Measurements from ENCODE around the gene TGM1.
"Not testable (repeated sequence)": the region's sequence is repeated elsewhere in the genome, so short reads cannot be mapped to it uniquely, and the experiment has no call there.

TGM1 gene

GRCh38 chr14:24254630-24255392, 8.2 kb downstream of the TGM1 start:
- no peaks in the 10 kb centered on the region for H3K27me3 ChIP-seq (ENCODE audit: control insufficient read depth in 1 of 2, insufficient read depth in 2 of 2, low read length in 2 of 2)
- H3K36me3 ChIP-seq (ENCODE audit: control insufficient read depth in 1 of 2, insufficient read depth in 2 of 2, low read length in 2 of 2), result peaks cover 0 to 10% of the 10 kb centered on the region in 2 donors
- H3K4me3 ChIP-seq (ENCODE audit: low read depth in 1 of 2, low read length in 2 of 2), result no peak overlapping the region
- no peak overlapping the region for H3K9ac ChIP-seq (ENCODE audit: low read depth in 1 of 2, low read length in 2 of 2)
- no peaks in the 10 kb centered on the region for H3K9me3 ChIP-seq (ENCODE audit: control insufficient read depth in 1 of 2, low read length in 2 of 2)
- H3K4me1 ChIP-seq (ENCODE audit: control insufficient read depth in 1 of 2, insufficient read depth in 2 of 2, low read length in 2 of 2), result no peaks in the 10 kb centered on the region
- no peak overlapping the region for H3K27ac ChIP-seq (ENCODE audit: low read depth, low read length)

- Histone ChIP-seq H3K4me3 (ENCODE audit: low read depth in 1 of 2, low read length in 2 of 2) (no peak overlapping the region), H3K27ac (ENCODE audit: low read depth, low read length) (no peak overlapping the region), H3K9ac (ENCODE audit: low read depth in 1 of 2, low read length in 2 of 2) (no peak overlapping the region), H3K27me3 (ENCODE audit: control insufficient read depth in 1 of 2, insufficient read depth in 2 of 2, low read length in 2 of 2) (no peaks in the 10 kb centered on the region), H3K36me3 (ENCODE audit: control insufficient read depth in 1 of 2, insufficient read depth in 2 of 2, low read length in 2 of 2) (peaks cover 0 to 10% of the 10 kb centered on the region in 2 donors), H3K4me1 (ENCODE audit: control insufficient read depth in 1 of 2, insufficient read depth in 2 of 2, low read length in 2 of 2) (no peaks in the 10 kb centered on the region), H3K9me3 (ENCODE audit: control insufficient read depth in 1 of 2, low read length in 2 of 2) (no peaks in the 10 kb centered on the region)
Observed at GRCh38 chr14:24253936-24254335, 9.0 kb downstream of the TGM1 start.

- Histone ChIP-seq H3K36me3 (ENCODE audit: control insufficient read depth in 1 of 2, insufficient read depth in 2 of 2, low read length in 2 of 2) (peaks cover 0 to 10% of the 10 kb centered on the region in 2 donors), H3K27ac (ENCODE audit: low read depth, low read length) (no peak overlapping the region), H3K27me3 (ENCODE audit: control insufficient read depth in 1 of 2, insufficient read depth in 2 of 2, low read length in 2 of 2) (no peaks in the 10 kb centered on the region), H3K9ac (ENCODE audit: low read depth in 1 of 2, low read length in 2 of 2) (no peak overlapping the region), H3K4me1 (ENCODE audit: control insufficient read depth in 1 of 2, insufficient read depth in 2 of 2, low read length in 2 of 2) (no peaks in the 10 kb centered on the region), H3K4me3 (ENCODE audit: low read depth in 1 of 2, low read length in 2 of 2) (no peak overlapping the region), H3K9me3 (ENCODE audit: control insufficient read depth in 1 of 2, low read length in 2 of 2) (no peaks in the 10 kb centered on the region)
Observed at GRCh38 chr14:24252289-24253124, 10.5 kb downstream of the TGM1 start.

- H3K4me3 ChIP-seq (ENCODE audit: low read depth in 1 of 2, low read length in 2 of 2), result no peak overlapping the region
- no peaks in the 10 kb centered on the region for H3K9me3 ChIP-seq (ENCODE audit: control insufficient read depth in 1 of 2, low read length in 2 of 2)
- H3K9ac ChIP-seq (ENCODE audit: low read depth in 1 of 2, low read length in 2 of 2), result no peak overlapping the region
- peaks cover 0 to 2% of the 10 kb centered on the region in 2 donors for H3K4me1 ChIP-seq (ENCODE audit: control insufficient read depth in 1 of 2, insufficient read depth in 2 of 2, low read length in 2 of 2)
- no peaks in the 10 kb centered on the region for H3K27me3 ChIP-seq (ENCODE audit: control insufficient read depth in 1 of 2, insufficient read depth in 2 of 2, low read length in 2 of 2)
- H3K27ac ChIP-seq (ENCODE audit: low read depth, low read length), result no peak overlapping the region
- H3K36me3 ChIP-seq (ENCODE audit: control insufficient read depth in 1 of 2, insufficient read depth in 2 of 2, low read length in 2 of 2), result peaks cover 0 to 10% of the 10 kb centered on the region in 2 donors
Observed at GRCh38 chr14:24251880-24252288, 11.1 kb downstream of the TGM1 start.

- Histone ChIP-seq H3K9ac (ENCODE audit: low read depth in 1 of 2, low read length in 2 of 2) (no peak overlapping the region), H3K4me3 (ENCODE audit: low read depth in 1 of 2, low read length in 2 of 2) (no peak overlapping the region), H3K4me1 (ENCODE audit: control insufficient read depth in 1 of 2, insufficient read depth in 2 of 2, low read length in 2 of 2) (peaks cover 0 to 6% of the 10 kb centered on the region in 2 donors), H3K27ac (ENCODE audit: low read depth, low read length) (no peak overlapping the region), H3K9me3 (ENCODE audit: control insufficient read depth in 1 of 2, low read length in 2 of 2) (no peaks in the 10 kb centered on the region), H3K36me3 (ENCODE audit: control insufficient read depth in 1 of 2, insufficient read depth in 2 of 2, low read length in 2 of 2) (peaks cover 0 to 10% of the 10 kb centered on the region in 2 donors), H3K27me3 (ENCODE audit: control insufficient read depth in 1 of 2, insufficient read depth in 2 of 2, low read length in 2 of 2) (no peaks in the 10 kb centered on the region)
Observed at GRCh38 chr14:24250354-24250753, 12.6 kb downstream of the TGM1 start.

DNA sequence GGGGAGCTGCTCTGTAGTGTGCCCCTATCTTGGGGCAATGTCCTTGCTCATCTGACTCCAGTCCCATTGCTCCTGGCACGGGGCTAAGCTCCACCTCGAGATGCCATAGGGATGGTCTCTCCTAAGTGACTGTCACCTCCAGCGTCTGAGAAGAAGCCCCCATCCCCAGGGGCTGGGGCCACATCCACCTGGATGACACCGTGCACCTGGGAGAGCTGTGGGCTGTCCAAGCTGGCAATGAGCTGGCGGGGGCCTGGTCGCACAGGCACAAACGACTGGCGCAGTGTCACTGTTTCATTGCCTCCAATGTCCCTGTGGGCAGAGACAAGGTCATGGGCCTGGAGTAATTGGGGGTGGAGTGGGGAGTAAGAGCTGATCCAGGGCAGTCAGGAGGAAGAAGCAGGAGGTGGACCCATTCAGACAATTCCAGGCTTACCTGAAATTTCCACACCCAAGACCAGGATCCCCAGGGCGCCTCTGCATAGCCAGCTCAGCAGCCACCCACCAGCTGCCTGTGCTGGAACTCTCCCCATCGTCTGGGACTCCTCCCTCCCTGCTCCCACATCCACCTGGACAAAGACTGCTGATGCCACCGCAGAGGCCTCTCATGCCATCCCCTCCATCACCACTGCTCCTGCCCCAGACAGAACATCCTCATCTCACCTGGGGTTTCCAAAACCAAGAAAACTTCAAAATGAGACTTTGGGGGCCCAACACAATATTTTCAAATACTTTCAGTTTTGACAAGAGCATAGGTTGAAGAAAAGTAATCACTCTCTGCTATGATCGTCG, 13.6 kb downstream of the TGM1 start:
- H3K27me3 ChIP-seq (ENCODE audit: control insufficient read depth in 1 of 2, insufficient read depth in 2 of 2, low read length in 2 of 2), result no peaks in the 10 kb centered on the region
- no peaks in the 10 kb centered on the region for H3K9me3 ChIP-seq (ENCODE audit: control insufficient read depth in 1 of 2, low read length in 2 of 2)
- H3K27ac ChIP-seq (ENCODE audit: low read depth, low read length), result no peak overlapping the region
- no peak overlapping the region for H3K4me3 ChIP-seq (ENCODE audit: low read depth in 1 of 2, low read length in 2 of 2)
- no peak overlapping the region for H3K9ac ChIP-seq (ENCODE audit: low read depth in 1 of 2, low read length in 2 of 2)
- peaks cover 0 to under 1% of the 10 kb centered on the region in 2 donors for H3K36me3 ChIP-seq (ENCODE audit: control insufficient read depth in 1 of 2, insufficient read depth in 2 of 2, low read length in 2 of 2)
- peaks cover 0 to 6% of the 10 kb centered on the region in 2 donors for H3K4me1 ChIP-seq (ENCODE audit: control insufficient read depth in 1 of 2, insufficient read depth in 2 of 2, low read length in 2 of 2)

DNA sequence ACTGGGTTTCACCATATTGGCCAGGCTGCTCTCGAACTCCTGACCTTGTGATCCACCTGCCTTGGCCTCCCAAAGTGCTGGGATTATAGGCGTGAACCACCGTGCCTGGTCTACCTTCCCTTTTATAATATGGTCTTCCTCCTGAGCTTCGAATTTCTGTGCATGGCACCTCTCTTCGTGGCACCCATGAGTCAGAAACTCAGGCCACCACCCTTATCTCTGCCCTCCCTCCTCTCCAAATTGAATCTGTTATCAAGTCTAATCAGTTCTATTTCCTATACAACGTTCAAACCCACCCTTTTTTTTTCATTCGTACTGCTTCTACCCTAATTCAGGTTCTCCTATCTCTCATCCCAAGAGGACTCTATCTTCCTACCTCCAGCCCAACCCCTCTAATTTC, 15.6 kb downstream of the TGM1 start:
- H3K4me1 ChIP-seq (ENCODE audit: control insufficient read depth in 1 of 2, insufficient read depth in 2 of 2, low read length in 2 of 2), result peaks cover 6 to 15% of the 10 kb centered on the region in 2 donors
- H3K4me3 ChIP-seq (ENCODE audit: low read depth in 1 of 2, low read length in 2 of 2), result no peak overlapping the region
- no peaks in the 10 kb centered on the region for H3K9me3 ChIP-seq (ENCODE audit: control insufficient read depth in 1 of 2, low read length in 2 of 2)
- no peaks in the 10 kb centered on the region for H3K36me3 ChIP-seq (ENCODE audit: control insufficient read depth in 1 of 2, insufficient read depth in 2 of 2, low read length in 2 of 2)
- no peak overlapping the region for H3K27ac ChIP-seq (ENCODE audit: low read depth, low read length)
- H3K9ac ChIP-seq (ENCODE audit: low read depth in 1 of 2, low read length in 2 of 2), result no peak overlapping the region
- no peaks in the 10 kb centered on the region for H3K27me3 ChIP-seq (ENCODE audit: control insufficient read depth in 1 of 2, insufficient read depth in 2 of 2, low read length in 2 of 2)

DNA sequence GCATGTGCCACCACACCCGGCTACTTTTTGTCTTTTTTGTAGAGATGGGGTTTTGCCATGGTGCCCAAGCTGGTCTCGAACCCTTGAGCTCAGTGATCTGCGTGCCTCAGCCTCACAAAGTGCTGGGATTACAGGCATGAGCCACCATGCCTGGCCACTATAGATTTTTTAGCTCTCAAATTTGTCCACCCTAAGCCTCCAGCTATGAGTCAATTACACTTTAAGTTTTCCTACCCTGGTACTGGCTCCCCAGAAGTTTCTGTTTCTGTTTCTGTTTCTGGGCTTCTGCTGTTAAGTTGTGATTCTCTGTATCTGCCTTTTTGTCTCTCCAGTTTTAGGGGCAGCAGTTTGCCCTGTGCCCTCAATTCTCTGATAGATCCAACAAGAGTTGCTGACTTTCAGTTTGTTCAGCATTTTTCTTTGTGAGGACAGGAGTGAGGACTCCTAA, 16.2 kb downstream of the TGM1 start:
- H3K27ac ChIP-seq (ENCODE audit: low read depth, low read length), result no peak overlapping the region
- no peak overlapping the region for H3K4me3 ChIP-seq (ENCODE audit: low read depth in 1 of 2, low read length in 2 of 2)
- peak overlapping the region in 1 of 2 donors; percentile 4 for H3K9ac ChIP-seq (ENCODE audit: low read depth in 1 of 2, low read length in 2 of 2)

GRCh38 chr14:24245350-24245749, 17.6 kb downstream of the TGM1 start:
- not testable (repeated sequence) for H3K36me3 ChIP-seq (ENCODE audit: control insufficient read depth in 1 of 2, insufficient read depth in 2 of 2, low read length in 2 of 2); H3K9me3 ChIP-seq (ENCODE audit: control insufficient read depth in 1 of 2, low read length in 2 of 2); H3K9ac ChIP-seq (ENCODE audit: low read depth in 1 of 2, low read length in 2 of 2); H3K4me3 ChIP-seq (ENCODE audit: low read depth in 1 of 2, low read length in 2 of 2); H3K27me3 ChIP-seq (ENCODE audit: control insufficient read depth in 1 of 2, insufficient read depth in 2 of 2, low read length in 2 of 2); H3K27ac ChIP-seq (ENCODE audit: low read depth, low read length)
- H3K4me1 ChIP-seq (ENCODE audit: control insufficient read depth in 1 of 2, insufficient read depth in 2 of 2, low read length in 2 of 2), result peaks cover 20 to 32% of the 10 kb centered on the region in 2 donors

More for the DNA sequence above, 16.2 kb downstream of the TGM1 start:
- Histone ChIP-seq H3K36me3 (ENCODE audit: control insufficient read depth in 1 of 2, insufficient read depth in 2 of 2, low read length in 2 of 2) (no peaks in the 10 kb centered on the region), H3K27me3 (ENCODE audit: control insufficient read depth in 1 of 2, insufficient read depth in 2 of 2, low read length in 2 of 2) (no peaks in the 10 kb centered on the region), H3K4me1 (ENCODE audit: control insufficient read depth in 1 of 2, insufficient read depth in 2 of 2, low read length in 2 of 2) (peaks cover 6 to 18% of the 10 kb centered on the region in 2 donors), H3K9me3 (ENCODE audit: control insufficient read depth in 1 of 2, low read length in 2 of 2) (no peaks in the 10 kb centered on the region)

Data from duodenal mucosa (tissue), 2 donors.